Body of pancreas (tissue), 4 donors: ENCODE data around the gene ZEB2.

Experiments
- CTCF ChIP-seq, 7 experiments: fragments of 450-650 bp in 4 of 7; fragments of 200-600 bp in 3 of 7; sonication (generic) in 3 of 7; IDR thresholded peaks; one replicate each; pipeline ENCODE4 v1.5.1; 2016 to 2019; ENCODE audit warnings: antibody characterized with exemption in 7 of 7
- POLR2A ChIP-seq, 3 donors: fragments of 450-650 bp; IDR thresholded peaks; one replicate each; pipeline ENCODE4 v1.6.1; 2016; ENCODE audit warnings: antibody characterized with exemption in 3 of 3, mild to moderate bottlenecking in 2 of 3

GRCh38 chr2:144381716-144382115 lies 138.2 kb downstream of the ZEB2 start:
- TF ChIP-seq CTCF (IDR thresholded peaks at IDR 0.05) (no peak), POLR2A (IDR thresholded peaks at IDR 0.05) (no peak)
